BLaER1 treated with 17β-estradiol and CSF1 and Interleukin-3, amounts not matched to agents 10 nM and 100 nM (cell line): ENCODE measurements around the gene ZNF79.

ENCODE experiments used
- H3K27ac ChIP-seq, 11 experiments: shearing (Covaris generic); formaldehyde crosslinking; 2 replicates each; pipeline ENCODE4 v1.8.1; 2022
- H3K27me3 ChIP-seq, 11 experiments: shearing (Covaris generic); formaldehyde crosslinking; 2 replicates each; pipeline ENCODE4 v1.8.1; 2022
- H3K36me3 ChIP-seq, 11 experiments: shearing (Covaris generic); formaldehyde crosslinking; 2 replicates each; pipeline ENCODE4 v1.8.1; 2022
- H3K4me1 ChIP-seq, 10 experiments: shearing (Covaris generic); formaldehyde crosslinking; 2 replicates each; pipeline ENCODE4 v1.8.1; 2022
- H3K4me2 ChIP-seq, 11 experiments: shearing (Covaris generic); formaldehyde crosslinking; 2 replicates each; pipeline ENCODE4 v1.8.1; 2022
- H3K4me3 ChIP-seq, 10 experiments: shearing (Covaris generic); formaldehyde crosslinking; 2 replicates each; pipeline ENCODE4 v1.8.1; 2022
- H3K9ac ChIP-seq, 11 experiments: shearing (Covaris generic); formaldehyde crosslinking; 2 replicates each; pipeline ENCODE4 v1.8.1; 2022
- H3K9me3 ChIP-seq, 11 experiments: shearing (Covaris generic); formaldehyde crosslinking; replicated peaks in 1 of 11; 2 replicates each; pipeline ENCODE4 v1.8.1; 2022
- H4K20me1 ChIP-seq, 11 experiments: shearing (Covaris generic); formaldehyde crosslinking; 2 replicates each; pipeline ENCODE4 v1.8.1; 2022
- Cebpa-rat ChIP-seq, 11 experiments: shearing (Covaris generic); IDR thresholded peaks; 2 replicates each; pipeline ENCODE4 v1.8.1; 2022

ZNF79 gene

GRCh38 chr9:127445851-127446712 is 21.9 kb downstream of the ZNF79 start:
- Histone ChIP-seq H3K27ac (peak overlapping the region in 1 of 11 experiments; percentile 33; a peak in 2 of 22 replicates), H4K20me1 (peaks cover 51 to 81% (median 73%) of the 10 kb centered on the region in 11 experiments), H3K36me3 (peaks cover 89 to 97% (median 92%) of the 10 kb centered on the region in 11 experiments), H3K9ac (no peak overlapping the region), H3K4me2 (no peak overlapping the region), H3K27me3 (no peaks in the 10 kb centered on the region), H3K4me1 (peaks cover 20 to 59% (median 47%) of the 10 kb centered on the region in 10 experiments), H3K9me3 (peaks cover 15 to 65% (median 27%) of the 10 kb centered on the region in 11 experiments; a peak in 21 of 22 replicates), H3K4me3 (no peak overlapping the region)
- no peak for TF ChIP-seq Cebpa-rat (IDR thresholded peaks at IDR 0.05)

DNA sequence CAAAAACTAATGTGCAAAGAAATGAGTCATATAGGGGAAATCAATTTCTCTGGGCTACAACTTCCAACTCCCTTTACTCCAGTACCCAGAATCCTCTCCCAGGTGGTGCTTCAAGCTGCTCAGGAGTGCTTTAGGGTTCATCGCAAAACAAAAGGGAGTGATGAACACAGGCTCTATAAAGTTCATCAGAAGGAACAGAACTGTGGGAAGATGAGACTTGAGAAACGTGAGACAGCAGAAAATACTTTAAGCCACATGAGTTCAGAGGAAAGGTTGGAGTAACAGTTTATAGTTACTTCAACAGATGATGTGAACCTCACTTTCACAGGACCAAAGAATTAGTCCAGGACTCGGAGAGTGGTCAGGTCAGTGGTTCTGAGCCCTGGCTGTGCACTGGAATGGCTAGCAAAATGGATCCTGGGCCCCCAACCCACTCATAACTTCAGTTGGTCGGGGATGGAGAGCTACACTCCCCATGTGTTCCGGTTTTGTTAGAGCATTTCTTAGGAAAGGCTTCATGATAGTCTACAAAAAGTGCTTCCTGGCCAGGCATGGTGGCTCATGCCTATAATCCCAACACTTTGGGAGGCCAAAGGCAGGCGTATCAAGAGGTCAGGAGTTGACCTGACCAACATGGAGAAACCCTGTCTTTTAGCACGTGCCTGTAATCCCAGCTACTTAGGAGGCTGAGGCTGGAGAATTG is 22.7 kb downstream of the ZNF79 start:
- H3K4me2 ChIP-seq = peak overlapping the region in 6 of 11 experiments; percentile 91 to 100 (median 98); a peak in 6 of 22 replicates
- peak overlapping the region in 6 of 11 experiments; percentile 9 to 42 (median 30); a peak in 7 of 22 replicates for H3K27ac ChIP-seq
- peak overlapping the region in 2 of 10 experiments; percentile 88 to 100; a peak in 1 of 20 replicates for H3K4me3 ChIP-seq
- H3K9me3 ChIP-seq = peaks cover 15 to 65% (median 27%) of the 10 kb centered on the region in 11 experiments; a peak in 21 of 22 replicates
- peaks cover 81 to 89% (median 85%) of the 10 kb centered on the region in 11 experiments for H3K36me3 ChIP-seq
- H4K20me1 ChIP-seq = peaks cover 51 to 81% (median 73%) of the 10 kb centered on the region in 11 experiments
- H3K27me3 ChIP-seq = no peaks in the 10 kb centered on the region
- H3K9ac ChIP-seq = peak overlapping the region in 2 of 11 experiments; percentile 18 to 38; a peak in 2 of 22 replicates
- H3K4me1 ChIP-seq = peaks cover 20 to 59% (median 48%) of the 10 kb centered on the region in 10 experiments
- no peak for TF ChIP-seq Cebpa-rat (IDR thresholded peaks at IDR 0.05)

DNA sequence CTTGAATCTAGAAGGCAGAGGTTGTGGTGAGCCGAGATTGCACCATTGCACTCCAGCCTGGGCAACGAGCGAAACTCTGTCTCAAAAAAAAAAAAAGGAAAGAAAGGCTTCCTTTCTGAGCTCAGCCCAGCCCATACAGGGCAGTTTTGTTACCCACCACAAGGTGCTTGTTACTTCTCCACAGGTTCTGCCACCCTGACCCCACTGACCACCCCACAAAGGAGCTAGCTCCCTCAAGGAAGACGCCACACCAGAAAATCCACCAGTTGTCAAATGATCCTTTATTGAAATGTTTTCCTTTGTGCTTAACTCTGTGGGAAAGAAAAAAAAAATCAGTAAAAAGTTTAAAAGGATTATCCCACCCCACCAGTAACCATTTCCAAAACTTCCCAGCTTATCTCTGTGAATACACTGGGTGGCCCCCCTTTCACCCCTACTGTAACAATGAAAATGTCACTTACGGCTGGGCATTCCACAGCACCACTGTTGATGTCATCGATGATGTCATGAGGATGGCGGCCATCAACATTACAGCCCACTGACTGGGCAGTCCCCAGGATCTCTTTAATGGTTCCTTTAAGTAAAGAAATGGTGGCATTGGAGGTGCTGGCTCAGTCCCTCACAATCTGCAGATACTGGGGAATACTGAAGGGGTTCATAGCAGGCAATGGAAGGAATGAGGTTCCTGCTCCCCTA is 23.4 kb downstream of the ZNF79 start:
- peak overlapping the region in 9 of 10 experiments; percentile 87 to 100 (median 96); a peak in 10 of 20 replicates for H3K4me3 ChIP-seq
- peak overlapping the region in 3 of 11 experiments; percentile 98 to 100 (median 99); a peak in 3 of 22 replicates for H3K9ac ChIP-seq
- no peaks in the 10 kb centered on the region for H3K27me3 ChIP-seq
- peak overlapping the region in 3 of 11 experiments; percentile 17 to 98 (median 97); a peak in 5 of 22 replicates for H3K27ac ChIP-seq
- H3K4me2 ChIP-seq = peak overlapping the region in 10 of 11 experiments; percentile 91 to 100 (median 98); a peak in 18 of 22 replicates
- peaks cover 26 to 66% (median 54%) of the 10 kb centered on the region in 10 experiments for H3K4me1 ChIP-seq
- peaks cover 75 to 82% (median 78%) of the 10 kb centered on the region in 11 experiments for H3K36me3 ChIP-seq
- peaks cover 51 to 81% (median 73%) of the 10 kb centered on the region in 11 experiments for H4K20me1 ChIP-seq
- peaks cover 15 to 62% (median 27%) of the 10 kb centered on the region in 11 experiments; a peak in 21 of 22 replicates for H3K9me3 ChIP-seq
- TF ChIP-seq Cebpa-rat (IDR thresholded peaks at IDR 0.05) = no peak

GRCh38 chr9:127448112-127448805 is 24.1 kb downstream of the ZNF79 start:
- Histone ChIP-seq H3K27ac (peak overlapping the region in 4 of 11 experiments; percentile 5 to 99 (median 98); a peak in 5 of 22 replicates), H3K4me2 (peak overlapping the region; percentile 91 to 100 (median 97)), H3K9me3 (peaks cover 12 to 55% (median 27%) of the 10 kb centered on the region in 11 experiments; a peak in 21 of 22 replicates), H3K9ac (peak overlapping the region; percentile 94 to 100 (median 98); a peak in 20 of 22 replicates), H3K4me3 (peak overlapping the region; percentile 87 to 100 (median 96); a peak in 19 of 20 replicates), H3K27me3 (no peaks in the 10 kb centered on the region), H4K20me1 (peaks cover 51 to 78% (median 73%) of the 10 kb centered on the region in 11 experiments), H3K36me3 (peaks cover 68 to 76% (median 71%) of the 10 kb centered on the region in 11 experiments), H3K4me1 (peaks cover 31 to 67% (median 56%) of the 10 kb centered on the region in 10 experiments)
- no peak for TF ChIP-seq Cebpa-rat (IDR thresholded peaks at IDR 0.05)

GRCh38 chr9:127449332-127449966 is 25.3 kb downstream of the ZNF79 start:
- peak overlapping the region; percentile 91 to 100 (median 97) for H3K4me2 ChIP-seq
- H3K27me3 ChIP-seq = no peaks in the 10 kb centered on the region
- no peak for TF ChIP-seq Cebpa-rat (IDR thresholded peaks at IDR 0.05)
- H3K9ac ChIP-seq = peak overlapping the region; percentile 94 to 100 (median 98)
- peaks cover 8 to 43% (median 20%) of the 10 kb centered on the region in 11 experiments; a peak in 21 of 22 replicates for H3K9me3 ChIP-seq
- H3K4me3 ChIP-seq = peak overlapping the region; percentile 87 to 100 (median 96)
- peak overlapping the region in 10 of 11 experiments; percentile 91 to 99 (median 96); a peak in 20 of 22 replicates for H3K27ac ChIP-seq
- peaks cover 51 to 67% (median 65%) of the 10 kb centered on the region in 11 experiments for H4K20me1 ChIP-seq
- peaks cover 37 to 56% (median 47%) of the 10 kb centered on the region in 10 experiments for H3K4me1 ChIP-seq
- H3K36me3 ChIP-seq = peaks cover 61 to 76% (median 64%) of the 10 kb centered on the region in 11 experiments

DNA sequence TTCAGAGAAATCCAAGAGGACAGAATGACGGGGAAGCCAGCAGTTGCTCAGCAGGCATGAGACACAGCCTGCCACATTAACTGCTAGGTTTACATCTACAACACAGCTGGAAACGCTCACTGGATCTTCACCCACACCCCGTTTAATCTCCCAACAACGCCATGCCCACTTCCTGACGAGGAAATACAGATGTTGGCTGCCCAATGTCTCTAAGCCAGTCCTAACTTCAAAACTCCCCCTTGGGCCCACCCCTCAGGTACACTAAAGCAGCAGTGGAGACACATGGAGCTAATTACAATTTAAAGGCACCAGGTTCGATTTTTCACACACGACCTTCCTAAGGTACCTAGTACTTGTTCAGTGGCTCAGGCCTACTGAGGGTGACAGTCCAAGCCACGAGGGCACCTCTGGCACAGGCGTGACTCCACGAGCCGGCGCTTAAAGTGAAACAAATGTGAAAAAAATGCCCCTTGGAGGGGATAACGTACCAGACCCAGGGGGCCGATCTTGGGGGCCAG is 26.1 kb downstream of the ZNF79 start:
- H3K27me3 ChIP-seq = no peaks in the 10 kb centered on the region
- TF ChIP-seq Cebpa-rat (IDR thresholded peaks at IDR 0.05) = no peak
- peaks cover 32 to 58% (median 47%) of the 10 kb centered on the region in 10 experiments for H3K4me1 ChIP-seq
- H3K27ac ChIP-seq = peak overlapping the region; percentile 80 to 99 (median 95)
- H3K9me3 ChIP-seq = peaks cover 0 to 34% (median 12%) of the 10 kb centered on the region in 11 experiments; a peak in 18 of 22 replicates
- H3K4me3 ChIP-seq = peak overlapping the region; percentile 87 to 100 (median 96)
- H4K20me1 ChIP-seq = peaks cover 51 to 58% (median 57%) of the 10 kb centered on the region in 11 experiments
- H3K4me2 ChIP-seq = peak overlapping the region; percentile 91 to 100 (median 97)
- peak overlapping the region; percentile 94 to 100 (median 98) for H3K9ac ChIP-seq
- peaks cover 53 to 70% (median 55%) of the 10 kb centered on the region in 11 experiments for H3K36me3 ChIP-seq
